OCI-M1 (cell line): ENCODE results near the gene MAP4K5.

Experiments
- DNase-seq: peaks from one replicate; lab custom pipeline; 2025; lab: John Stamatoyannopoulos, UW

Gene MAP4K5

DNA sequence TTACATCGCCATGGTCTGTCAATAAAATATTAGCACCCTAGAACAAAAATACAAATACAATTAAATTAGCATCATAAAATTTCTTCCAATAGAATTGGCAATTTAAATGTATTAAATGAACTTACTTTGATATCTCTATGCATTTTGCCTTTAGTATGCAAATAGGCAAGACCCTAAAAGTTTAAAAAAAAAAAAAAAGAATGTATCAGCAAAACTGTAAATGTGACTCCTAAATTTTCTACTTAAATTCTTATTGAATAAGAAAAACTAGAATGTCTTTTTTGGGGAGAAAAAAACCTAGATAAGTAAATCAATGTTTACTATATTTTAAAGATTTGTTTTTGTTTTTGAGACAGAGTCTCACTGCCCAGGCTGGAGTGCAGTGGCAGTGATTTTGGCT is 56.2 kb downstream of the MAP4K5 start:
- no peak for DNase-seq

DNA sequence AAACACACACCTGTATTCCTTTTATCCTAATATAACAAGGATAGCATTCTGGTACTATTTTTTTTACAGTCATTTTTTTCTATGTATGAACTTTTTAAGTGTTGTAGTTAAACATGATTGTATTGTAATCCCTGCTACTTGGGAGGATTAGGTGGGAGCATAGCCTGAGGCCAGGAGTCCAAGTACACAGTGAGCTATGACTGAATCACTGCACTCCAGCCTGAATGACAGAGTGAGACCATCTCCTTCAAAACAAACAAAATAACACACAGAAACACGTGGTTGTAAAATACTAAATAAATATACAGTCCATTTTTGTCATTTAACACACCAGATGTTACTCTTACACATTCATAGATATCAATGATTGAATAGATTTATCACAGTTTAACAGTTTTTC is 56.9 kb downstream of the MAP4K5 start:
- no peak for DNase-seq

DNA sequence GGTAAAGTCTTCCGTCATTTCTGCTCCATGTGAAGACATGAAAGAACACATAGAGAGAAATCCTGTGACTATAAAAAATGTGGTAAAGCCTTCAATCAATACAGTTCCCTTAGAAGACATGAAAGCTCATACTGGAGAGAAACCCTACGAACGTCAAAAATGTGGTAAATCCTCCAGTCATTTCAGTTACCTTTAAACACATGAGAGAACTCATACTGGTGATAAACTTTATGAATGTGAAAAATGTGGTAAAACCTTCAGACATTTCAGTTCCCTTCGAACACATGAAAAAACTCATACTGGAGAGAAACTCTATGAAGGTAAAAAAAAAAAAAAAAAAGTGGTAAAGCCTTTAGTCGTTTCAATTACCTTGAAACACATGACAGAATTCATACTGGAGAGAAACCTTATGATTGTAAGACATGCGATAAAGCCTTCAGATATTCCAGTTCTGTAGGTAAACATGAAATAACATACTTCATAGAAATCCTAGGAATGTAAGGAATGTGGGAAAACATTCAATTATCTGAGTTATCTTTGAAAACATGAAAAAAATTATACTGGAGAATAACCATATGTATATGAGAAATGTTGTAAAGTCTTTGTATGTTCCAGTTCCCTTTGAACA is 60.4 kb downstream of the MAP4K5 start:
- no peak for DNase-seq

- no peak for DNase-seq
Observed at GRCh38 chr14:50469982-50470381, 62.4 kb downstream of the MAP4K5 start.

DNA sequence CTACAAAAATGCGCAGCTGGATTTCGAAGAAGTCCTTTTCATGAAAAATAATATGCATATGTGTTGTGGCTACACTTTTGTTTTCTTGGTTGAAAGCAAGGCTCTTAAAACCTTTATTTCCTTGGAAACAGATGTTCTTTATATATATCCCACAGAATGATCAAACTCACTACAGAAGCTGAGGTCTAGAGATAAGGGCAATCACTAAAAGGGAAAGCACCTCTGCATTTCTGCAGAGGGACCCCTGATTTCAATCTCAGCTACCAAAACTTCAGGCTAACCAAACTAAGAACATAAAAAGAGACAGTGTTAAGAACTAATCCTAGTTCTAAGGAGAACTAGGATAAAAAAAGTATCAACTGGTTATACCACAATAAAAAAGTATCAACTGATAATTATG is 70.3 kb downstream of the MAP4K5 start:
- no peak for DNase-seq

DNA sequence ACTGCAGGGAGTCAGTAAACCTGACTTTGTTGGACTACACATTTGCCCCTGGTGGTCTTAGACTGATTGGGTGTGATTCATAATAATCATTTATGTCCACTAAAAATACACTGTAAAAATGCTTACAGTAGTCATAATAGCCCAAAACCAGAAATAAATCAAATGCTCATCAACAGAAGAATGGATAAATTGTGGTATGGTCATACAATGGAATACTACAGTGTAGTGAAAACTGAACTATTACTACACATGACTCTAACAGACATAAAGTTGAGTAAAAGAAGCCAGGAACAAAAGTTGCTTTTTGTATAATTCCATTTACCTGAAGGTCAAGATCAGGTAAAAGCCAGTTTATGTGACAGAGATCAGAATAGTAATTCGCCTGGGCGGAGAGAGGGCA is 78.5 kb downstream of the MAP4K5 start:
- DNase-seq = no peak

- DNase-seq = no peak
Observed at GRCh38 chr14:50452979-50453705, 79.2 kb downstream of the MAP4K5 start.

DNA sequence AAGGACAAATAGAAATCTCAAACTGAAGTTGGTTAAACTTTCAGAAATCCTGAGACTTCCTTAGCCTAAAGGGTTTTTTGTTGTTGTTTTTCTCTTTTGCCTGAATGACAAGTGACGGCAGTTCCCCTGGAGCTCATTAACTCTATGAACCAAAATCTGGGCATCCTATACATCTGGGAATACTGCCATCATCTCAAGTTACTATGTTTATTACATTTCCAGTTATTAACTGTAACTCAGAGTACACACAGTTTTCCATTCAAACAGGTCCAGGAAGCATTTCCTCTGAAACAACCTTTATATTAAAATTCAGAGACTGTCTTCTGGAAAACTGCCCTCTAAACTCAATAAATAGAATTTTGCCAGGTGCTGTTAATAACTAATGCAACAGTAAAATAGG is 80.1 kb downstream of the MAP4K5 start:
- DNase-seq = no peak

- no peak for DNase-seq
Observed at GRCh38 chr14:50451854-50452253, 80.5 kb downstream of the MAP4K5 start.

DNA sequence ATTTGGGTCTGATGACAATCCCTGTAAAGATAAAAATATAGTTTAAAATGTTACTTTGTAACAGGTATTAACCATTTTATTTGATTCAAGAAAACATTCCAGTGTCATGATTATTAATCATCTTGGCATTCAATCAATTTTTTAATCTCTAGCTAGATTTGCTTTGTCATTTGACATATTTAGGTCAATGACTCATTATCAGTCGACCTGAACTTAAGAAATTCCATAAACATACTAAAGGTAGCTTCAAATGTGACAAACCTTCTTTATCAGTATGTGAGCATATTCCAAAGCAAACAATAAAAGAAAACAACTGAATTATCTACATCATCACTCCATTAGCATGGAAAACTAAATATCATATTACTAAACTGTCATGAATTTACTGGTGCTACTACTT is 84.9 kb downstream of the MAP4K5 start:
- DNase-seq = no peak

GRCh38 chr14:50434528-50434927 is 97.8 kb downstream of the MAP4K5 start:
- DNase-seq = no peak

- DNase-seq = no peak
Observed at GRCh38 chr14:50432131-50432530, 100.2 kb downstream of the MAP4K5 start.

DNA sequence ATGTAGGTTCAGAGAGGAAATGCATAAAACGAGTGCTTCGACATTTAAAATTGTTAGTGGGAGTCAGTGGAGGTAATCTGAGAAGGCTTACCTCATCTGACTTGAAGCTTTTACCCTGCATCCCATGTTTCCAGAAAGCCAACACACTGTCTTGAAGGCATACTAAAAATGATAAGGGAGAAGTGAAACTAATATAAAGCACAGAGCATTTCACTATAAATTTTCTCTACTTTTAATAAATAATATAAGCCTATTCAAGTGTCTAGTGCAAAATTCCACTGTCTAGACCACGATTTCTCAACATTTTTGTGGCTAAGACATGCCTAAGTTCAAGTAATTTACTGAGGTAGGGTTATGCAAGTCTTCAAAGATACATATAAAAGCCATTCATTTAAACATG is 106.6 kb downstream of the MAP4K5 start:
- DNase-seq = no peak

- no peak for DNase-seq
Observed at GRCh38 chr14:50425105-50425504, 107.3 kb downstream of the MAP4K5 start.

- DNase-seq = no peak
Observed at GRCh38 chr14:50423529-50423928, 108.8 kb downstream of the MAP4K5 start.

GRCh38 chr14:50421499-50421898 is 110.9 kb downstream of the MAP4K5 start:
- no peak for DNase-seq

DNA sequence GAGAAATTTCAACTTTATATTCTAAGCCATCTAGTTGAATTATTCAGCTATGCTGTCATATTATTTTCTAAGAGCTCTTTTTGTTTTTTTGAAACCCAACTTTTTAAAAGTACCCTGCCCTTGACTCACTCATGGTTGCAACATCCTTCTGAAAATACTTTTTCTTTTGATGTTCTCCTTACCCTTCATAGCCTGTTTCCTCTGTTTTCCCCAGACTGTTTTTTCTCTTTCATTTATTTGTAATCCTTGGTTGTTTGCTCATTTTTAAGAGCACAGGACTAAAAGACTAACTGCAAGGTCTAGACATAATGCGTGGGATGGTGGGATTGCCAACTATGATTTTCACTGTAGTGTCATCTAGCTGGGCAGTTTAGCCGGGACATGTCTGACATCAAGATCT is 114.5 kb downstream of the MAP4K5 start:
- DNase-seq = no peak

GRCh38 chr14:50410921-50411320 is 121.4 kb downstream of the MAP4K5 start:
- no peak for DNase-seq

DNA sequence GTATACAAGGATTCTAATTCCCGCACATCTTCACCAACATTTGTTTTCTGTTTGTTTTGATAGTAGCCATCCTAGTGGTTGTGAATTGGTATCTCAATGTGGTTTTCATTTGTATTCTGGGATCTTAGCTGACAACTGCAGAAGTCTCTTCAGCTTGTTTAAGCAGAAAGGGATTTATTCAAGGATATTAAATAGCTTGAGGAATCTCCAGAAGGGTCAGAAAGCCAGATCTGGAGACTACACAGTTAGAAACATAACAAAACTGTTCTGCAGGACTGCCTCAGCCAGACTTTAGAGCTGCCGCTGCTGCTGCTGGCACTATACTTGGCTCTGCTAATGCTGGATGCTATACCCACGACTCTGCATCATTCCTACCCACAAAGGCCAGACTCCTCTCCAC is 122.3 kb downstream of the MAP4K5 start:
- no peak for DNase-seq

DNA sequence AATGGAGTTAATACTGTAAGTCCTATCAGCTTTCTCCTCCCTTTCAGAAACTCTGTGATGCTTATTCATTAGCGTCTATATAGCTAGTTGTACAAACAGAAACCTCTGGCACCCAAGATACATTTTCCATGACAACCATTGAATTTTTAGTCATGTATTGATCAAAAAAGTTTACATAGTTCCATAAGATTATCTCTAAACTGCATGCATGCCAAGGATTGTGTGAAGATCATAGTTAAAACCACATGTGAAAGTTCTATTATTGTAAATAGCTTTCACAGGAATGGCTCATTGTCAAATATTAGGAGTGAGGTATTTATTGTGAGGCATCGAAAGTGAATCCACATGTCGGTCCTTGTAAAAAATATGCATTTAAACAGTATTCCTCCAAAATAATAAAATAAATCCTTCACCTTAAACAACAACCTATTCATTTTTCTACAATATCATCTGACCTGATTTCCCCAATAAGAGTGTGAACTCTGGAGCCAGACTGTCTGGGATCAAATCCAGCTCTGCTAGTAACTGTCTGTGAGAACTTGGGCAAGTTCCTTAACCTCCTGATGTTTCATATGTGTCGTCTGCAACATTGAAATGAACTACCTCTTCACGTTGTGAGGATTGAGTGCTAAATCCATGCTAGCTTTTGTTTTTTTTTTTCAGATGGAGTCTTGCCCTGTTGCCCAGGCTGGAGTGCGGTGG is 125.1 kb downstream of the MAP4K5 start:
- no peak for DNase-seq

GRCh38 chr14:50403419-50403818 is 128.9 kb downstream of the MAP4K5 start:
- DNase-seq = no peak

DNA sequence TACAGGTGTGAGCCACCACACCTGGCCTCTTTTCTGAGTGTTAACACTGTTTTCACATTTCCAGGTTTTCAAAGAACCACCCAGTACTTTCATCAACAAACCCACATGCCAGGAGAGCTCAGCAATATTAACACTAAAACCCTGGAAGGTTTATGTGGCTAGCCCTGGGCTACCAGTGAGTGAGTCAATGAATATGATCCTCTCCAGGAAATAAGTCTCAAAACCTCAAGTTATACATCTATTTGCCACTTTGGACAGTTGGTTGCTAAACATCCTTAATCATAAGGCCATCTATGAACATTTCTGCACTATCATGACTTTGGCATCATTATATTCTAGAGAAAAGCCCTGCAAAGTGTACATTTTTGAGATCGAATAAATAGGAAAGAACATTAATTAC is 129.4 kb downstream of the MAP4K5 start:
- DNase-seq = no peak

GRCh38 chr14:50400461-50400860 is 131.9 kb downstream of the MAP4K5 start:
- DNase-seq = no peak
